Activated CD8-positive, alpha-beta T cell treated with anti-CD3 and anti-CD28 coated beads for 36 hours (primary cell): Measurements from ENCODE around the gene RASSF6. TPM values are rescaled to one million over a fixed set of nuclear protein-coding genes. Genes with fewer than 3 reads are reported as not detected.
A peak's percentile ranks its signal among the peaks of the same experiment; 100 is the strongest.
"Not testable (repeated sequence)": the region's sequence is repeated elsewhere in the genome, so short reads cannot be mapped to it uniquely, and the experiment has no call there.

Experiments
- ATAC-seq: fragments of 200-7000 bp; cut with Tn5 transposase; one replicate; pipeline ENCODE4 v1.10.0; 2021; ENCODE audit warnings: mild to moderate bottlenecking, moderate library complexity
- CTCF ChIA-PET: fragments of 350-600 bp; sonication (Branson Sonifier 250); formaldehyde crosslinking; loops from one replicate; lab custom pipeline; 2021; ENCODE audit warnings: antibody characterized with exemption; lab: Charles Lee
- POLR2A ChIA-PET: fragments of 350-600 bp; sonication (Branson Sonifier 250); formaldehyde crosslinking; loops from one replicate; lab custom pipeline; 2021; ENCODE audit warnings: antibody characterized with exemption; lab: Charles Lee
- DNase-seq: peaks from one replicate; pipeline ENCODE4 v3.0.0-alpha.2; 2020
- H3K27ac Mint-ChIP-seq: one replicate; pipeline ENCODE4 v1.8.0; 2021; ENCODE audit warnings: mild to moderate bottlenecking, mixed read lengths
- H3K27me3 Mint-ChIP-seq: one replicate; pipeline ENCODE4 v1.8.0; 2021; ENCODE audit warnings: mixed read lengths
- H3K36me3 Mint-ChIP-seq: one replicate; pipeline ENCODE4 v1.8.0; 2021; ENCODE audit warnings: low read depth, mixed read lengths
- H3K4me1 Mint-ChIP-seq: one replicate; pipeline ENCODE4 v1.8.0; 2021; ENCODE audit warnings: low read depth, mixed read lengths
- H3K4me3 Mint-ChIP-seq: one replicate; pipeline ENCODE4 v1.8.0; 2021; ENCODE audit warnings: mild to moderate bottlenecking, moderate library complexity, mixed read lengths
- H3K9me3 Mint-ChIP-seq: one replicate; pipeline ENCODE4 v1.8.0; 2021; ENCODE audit warnings: mixed read lengths
- CTCF ChIP-seq: fragments of 200-600 bp; IDR thresholded peaks from one replicate; pipeline ENCODE4 v1.8.0; 2022; ENCODE audit warnings: antibody characterized with exemption, mild to moderate bottlenecking
- intact Hi-C: fragments of 100-400 bp; cut with micrococcal nuclease; formaldehyde crosslinking; loops from one replicate; pipeline ENCODE4 v1.10.0; 2022
- total RNA-seq, 2 experiments: library from RNA; stranded (reverse); gene quantifications; one replicate each; pipeline ENCODE4 v1.2.3, GENCODE V29; 2021

Gene RASSF6
- total RNA-seq, 2 experiments from 2014 or later = not detected

- ChIA-PET POLR2A (no interaction called here), CTCF (no interaction called here)
- ATAC-seq (no peak), DNase-seq (no peak)
- TF ChIP-seq CTCF = no peak
- Mint-ChIP-seq H3K27me3 (no peaks in the 10 kb centered on the region), H3K4me1 (no peaks in the 10 kb centered on the region), H3K27ac (no peak overlapping the region), H3K9me3 (no peaks in the 10 kb centered on the region), H3K4me3 (no peak overlapping the region), H3K36me3 (no peaks in the 10 kb centered on the region)
- intact Hi-C loops = no loop called here
Observed at GRCh38 chr4:73577371-73577770, 42.9 kb downstream of the RASSF6 start.

GRCh38 chr4:73576381-73576780 lies 43.9 kb downstream of the RASSF6 start:
- POLR2A ChIA-PET = no interaction called here
- Mint-ChIP-seq H3K36me3 (no peaks in the 10 kb centered on the region), H3K9me3 (no peaks in the 10 kb centered on the region), H3K4me1 (no peaks in the 10 kb centered on the region), H3K27ac (no peak overlapping the region), H3K27me3 (no peaks in the 10 kb centered on the region), H3K4me3 (no peak overlapping the region)
- CTCF ChIA-PET = interaction anchor here (1.0 to 1.2 kb wide), 2 partner anchors 75 to 78 kb away, joined by 3 read pairs; no protein-coding TSS in a partner anchor
- TF ChIP-seq CTCF = no peak
- intact Hi-C loops = no loop called here
- no peak for ATAC-seq
- DNase-seq = no peak

- H3K27me3 Mint-ChIP-seq = no peaks in the 10 kb centered on the region
- ChIA-PET POLR2A (no interaction called here), CTCF (interaction anchor here (1.0 to 1.2 kb wide), 2 partner anchors 76 to 79 kb away, joined by 3 read pairs; no protein-coding TSS in a partner anchor)
- H3K9me3 Mint-ChIP-seq = no peaks in the 10 kb centered on the region
- no peaks in the 10 kb centered on the region for H3K4me1 Mint-ChIP-seq
- DNase-seq = no peak
- TF ChIP-seq CTCF = no peak
- H3K27ac Mint-ChIP-seq = no peak overlapping the region
- no peak for ATAC-seq
- intact Hi-C loops = no loop called here
- no peaks in the 10 kb centered on the region for H3K36me3 Mint-ChIP-seq
- H3K4me3 Mint-ChIP-seq = no peak overlapping the region
Observed at GRCh38 chr4:73575660-73576059, 44.6 kb downstream of the RASSF6 start.

- peak; percentile 52 for TF ChIP-seq CTCF
- H3K27me3 Mint-ChIP-seq = no peaks in the 10 kb centered on the region
- H3K9me3 Mint-ChIP-seq = no peaks in the 10 kb centered on the region
- intact Hi-C loops = loop anchor here (5.0 kb wide), 1 partner anchor 78 kb away; no protein-coding TSS in a partner anchor
- DNase-seq (peak; percentile 51), ATAC-seq (peak; percentile 47)
- POLR2A ChIA-PET = interaction anchor here (0.5 kb wide), 1 partner anchor 508 kb away, joined by 3 read pairs; no protein-coding TSS in a partner anchor
- H3K4me1 Mint-ChIP-seq = no peaks in the 10 kb centered on the region
- no peak overlapping the region for H3K27ac Mint-ChIP-seq
- CTCF ChIA-PET = interaction anchor here (0.6 to 2.3 kb wide), 12 partner anchors 10 to 559 kb away, joined by 3 to 13 read pairs (median 5); no protein-coding TSS in a partner anchor
- H3K36me3 Mint-ChIP-seq = no peaks in the 10 kb centered on the region
- H3K4me3 Mint-ChIP-seq = no peak overlapping the region
Observed at GRCh38 chr4:73573794-73574528, 46.3 kb downstream of the RASSF6 start.

- intact Hi-C loops, POLR2A ChIA-PET, H3K27ac Mint-ChIP-seq, H3K27me3 Mint-ChIP-seq, CTCF ChIA-PET, H3K4me1 Mint-ChIP-seq, H3K4me3 Mint-ChIP-seq, DNase-seq, H3K36me3 Mint-ChIP-seq, H3K9me3 Mint-ChIP-seq, ATAC-seq: not testable (repeated sequence)
Observed at GRCh38 chr4:73550865-73551264, 69.4 kb downstream of the RASSF6 start.
